ENCODE measurements around the gene GNG2. TPM values are rescaled to one million over a fixed set of nuclear protein-coding genes. Genes with fewer than 3 reads are reported as not detected.

GNG2 gene
- total RNA-seq, 4 donors from 2014 or later = 3.9 to 10.7 (median 7.3) TPM

GRCh38 chr14:52013984-52014600 is 153.7 kb downstream of the GNG2 start:
- no peak overlapping the region for H3K4me3 ChIP-seq (replicated peaks in 1 of 3)
- DNase-seq = no peak
- TF ChIP-seq CTCF (IDR thresholded peaks at IDR 0.05) = no peak
- peaks cover 9 to 12% of the 10 kb centered on the region in 2 donors for H3K4me1 ChIP-seq
- peaks cover 37 to 55% of the 10 kb centered on the region in 2 donors for H3K36me3 ChIP-seq
- no peaks in the 10 kb centered on the region for H3K27me3 ChIP-seq
- H3K27ac ChIP-seq = peak overlapping the region in 1 of 3 donors; percentile 0
- 84 to 86% methylated on average over 11 of the region's 11 CpGs for WGBS, 2 donors
- no peaks in the 10 kb centered on the region for H3K9me3 ChIP-seq
- intact Hi-C loops (cut with DNase I) = loop anchor here (10.0 kb wide), 1 partner anchor 51 kb away; the partner anchor contains the start of gene NID2

- intact Hi-C loops (cut with DNase I) = loop anchor here (10.0 kb wide), 1 partner anchor 50 kb away; the partner anchor contains the start of gene NID2
- Histone ChIP-seq H3K4me3 (replicated peaks in 1 of 3) (no peak overlapping the region), H3K9me3 (no peaks in the 10 kb centered on the region), H3K4me1 (peaks cover 5 to 12% of the 10 kb centered on the region in 2 donors), H3K36me3 (peaks cover 43 to 56% of the 10 kb centered on the region in 2 donors), H3K27ac (peak overlapping the region in 1 of 3 donors; percentile 12), H3K27me3 (no peaks in the 10 kb centered on the region)
- DNase-seq = no peak
- no peak for TF ChIP-seq CTCF (IDR thresholded peaks at IDR 0.05)
- no peak for TF ChIP-seq POLR2A (IDR thresholded peaks at IDR 0.05)
- 91 to 92% methylated on average over 9 to 13 of the region's 15 CpGs for WGBS, 2 donors
These were observed 154.3 kb downstream of the GNG2 start for GRCh38 chr14:52014601-52015267.

- TF ChIP-seq CTCF (IDR thresholded peaks at IDR 0.05) (peak in 4 of 6 experiments; percentile 9 to 36 (median 17)), POLR2A (IDR thresholded peaks at IDR 0.05) (no peak)
- Histone ChIP-seq H3K9me3 (no peaks in the 10 kb centered on the region), H3K27me3 (no peaks in the 10 kb centered on the region), H3K4me1 (peaks cover 0 to 12% of the 10 kb centered on the region in 2 donors), H3K36me3 (peaks cover 43 to 53% of the 10 kb centered on the region in 2 donors), H3K27ac (no peak overlapping the region), H3K4me3 (replicated peaks in 1 of 3) (no peak overlapping the region)
- peak in 1 of 2 donors; percentile 27 for DNase-seq
- WGBS, 2 donors = 72 to 74% methylated on average over 8 of the region's 8 CpGs
- intact Hi-C loops (cut with DNase I) = loop anchor here (10.0 kb wide), 1 partner anchor 49 kb away; the partner anchor contains the start of gene NID2
These were observed 155.1 kb downstream of the GNG2 start for GRCh38 chr14:52015411-52016030.

GRCh38 chr14:52018252-52018651 is 157.8 kb downstream of the GNG2 start:
- no peaks in the 10 kb centered on the region for H3K27me3 ChIP-seq
- peak overlapping the region in 2 of 3 donors; percentile 38 to 50 for H3K27ac ChIP-seq
- DNase-seq = peak; percentile 32 to 37
- intact Hi-C loops (cut with DNase I) = loop anchor here (10.0 kb wide), 1 partner anchor 47 kb away; the partner anchor contains the start of gene NID2
- H3K4me3 ChIP-seq (replicated peaks in 1 of 3) = no peak overlapping the region
- peaks cover 0 to 12% of the 10 kb centered on the region in 2 donors for H3K4me1 ChIP-seq
- peaks cover 25 to 34% of the 10 kb centered on the region in 2 donors for H3K36me3 ChIP-seq
- no peak for TF ChIP-seq CTCF (IDR thresholded peaks at IDR 0.05)
- no peak for TF ChIP-seq POLR2A (IDR thresholded peaks at IDR 0.05)
- WGBS, 2 donors = 77 to 78% methylated on average over 4 of the region's 4 CpGs
- no peaks in the 10 kb centered on the region for H3K9me3 ChIP-seq

Measured in thyroid gland (tissue), 4 donors.